A673 (cell line): Measurements from ENCODE around the gene FSTL4. TPM values are rescaled to one million over a fixed set of nuclear protein-coding genes. Genes with fewer than 3 reads are reported as not detected.
A peak's percentile ranks its signal among the peaks of the same experiment; 100 is the strongest.

Experiments used
- BruUV-seq: library from RNA; stranded (reverse); fragments of 400-500 nt; replicated peaks from 2 replicates; lab custom pipeline; 2021; lab: Mats Ljungman, UMichigan
- CTCF ChIA-PET: fragments of 300-600 bp; sonication (Branson Sonifier 250); formaldehyde crosslinking; loops from one replicate; lab custom pipeline; 2022; ENCODE audit warnings: antibody characterized with exemption; lab: Charles Lee
- POLR2A ChIA-PET: fragments of 300-600 bp; sonication (Branson Sonifier 250); formaldehyde crosslinking; loops from one replicate; lab custom pipeline; 2022; ENCODE audit warnings: antibody characterized with exemption; ENCODE audit not compliant: low non-redundant PET; lab: Charles Lee
- DNase-seq: peaks from one replicate; pipeline ENCODE4 v3.0.0-alpha.2; 2015; ENCODE audit warnings: low spot score
- H3K27ac ChIP-seq: fragments of 200-600 bp; sonication (generic); 2 replicates; pipeline ENCODE4 v1.5.1; 2016; ENCODE audit warnings: mixed run types, low read depth, mild to moderate bottlenecking, mixed read lengths, antibody characterized with exemption, low read length; ENCODE audit not compliant: poor library complexity, severe bottlenecking
- H3K27me3 ChIP-seq: fragments of 200-600 bp; sonication (generic); replicated peaks from 2 replicates; pipeline ENCODE4 v1.6.1; 2017; ENCODE audit warnings: mixed run types, low read depth, mild to moderate bottlenecking, mixed read lengths, antibody characterized with exemption, low read length; ENCODE audit not compliant: insufficient read depth, poor library complexity
- H3K36me3 ChIP-seq: fragments of 200-600 bp; sonication (generic); 2 replicates; pipeline ENCODE4 v1.6.1; 2016; ENCODE audit warnings: mixed run types, mild to moderate bottlenecking, mixed read lengths, antibody characterized with exemption, low read length; ENCODE audit not compliant: insufficient read depth, poor library complexity, severe bottlenecking
- H3K4me1 ChIP-seq: fragments of 200-600 bp; sonication (generic); 2 replicates; pipeline ENCODE4 v1.6.1; 2017; ENCODE audit warnings: mixed run types, mild to moderate bottlenecking, mixed read lengths, antibody characterized with exemption, low read length; ENCODE audit not compliant: insufficient read depth, poor library complexity, severe bottlenecking
- H3K4me3 ChIP-seq: fragments of 200-600 bp; sonication (generic); 2 replicates; pipeline ENCODE4 v1.5.1; 2016; ENCODE audit warnings: low read depth, mixed run types, mild to moderate bottlenecking, mixed read lengths, low read length; ENCODE audit not compliant: poor library complexity, severe bottlenecking
- H3K9me3 ChIP-seq: fragments of 200-600 bp; sonication (generic); 2 replicates; pipeline ENCODE4 v1.6.1; 2016; ENCODE audit warnings: mixed run types, low read depth, mild to moderate bottlenecking, mixed read lengths, antibody characterized with exemption, low read length; ENCODE audit not compliant: poor library complexity, severe bottlenecking
- EZH2 ChIP-seq: fragments of 200-600 bp; sonication (generic); IDR thresholded peaks from 2 replicates; pipeline ENCODE4 v1.6.1; 2017; ENCODE audit warnings: borderline replicate concordance, low read depth, mild to moderate bottlenecking, mixed read lengths, antibody characterized with exemption, low read length; ENCODE audit not compliant: poor library complexity, severe bottlenecking
- intact Hi-C: fragments of 100-400 bp; cut with micrococcal nuclease; formaldehyde crosslinking; loops from one replicate; pipeline ENCODE4 v1.10.0; 2022; ENCODE audit not compliant: unreplicated experiment
- total RNA-seq: library from RNA; stranded (reverse); gene quantifications from 2 replicates; pipeline ENCODE4 v1.2.3, GENCODE V29; 2021
- TF ChIP-seq, protein P1 (sequence below): fragments of 300-800, 200-600 bp; sonication (generic); conservative IDR thresholded peaks from 2 replicates; pipeline ENCODE4 v1.5.1; 2017; ENCODE audit warnings: low read depth, mild to moderate bottlenecking, antibody characterized with exemption, low read length, moderate library complexity, mixed read lengths

FSTL4 gene
- total RNA-seq, 1 experiment from 2014 or later = 0.86 TPM

DNA sequence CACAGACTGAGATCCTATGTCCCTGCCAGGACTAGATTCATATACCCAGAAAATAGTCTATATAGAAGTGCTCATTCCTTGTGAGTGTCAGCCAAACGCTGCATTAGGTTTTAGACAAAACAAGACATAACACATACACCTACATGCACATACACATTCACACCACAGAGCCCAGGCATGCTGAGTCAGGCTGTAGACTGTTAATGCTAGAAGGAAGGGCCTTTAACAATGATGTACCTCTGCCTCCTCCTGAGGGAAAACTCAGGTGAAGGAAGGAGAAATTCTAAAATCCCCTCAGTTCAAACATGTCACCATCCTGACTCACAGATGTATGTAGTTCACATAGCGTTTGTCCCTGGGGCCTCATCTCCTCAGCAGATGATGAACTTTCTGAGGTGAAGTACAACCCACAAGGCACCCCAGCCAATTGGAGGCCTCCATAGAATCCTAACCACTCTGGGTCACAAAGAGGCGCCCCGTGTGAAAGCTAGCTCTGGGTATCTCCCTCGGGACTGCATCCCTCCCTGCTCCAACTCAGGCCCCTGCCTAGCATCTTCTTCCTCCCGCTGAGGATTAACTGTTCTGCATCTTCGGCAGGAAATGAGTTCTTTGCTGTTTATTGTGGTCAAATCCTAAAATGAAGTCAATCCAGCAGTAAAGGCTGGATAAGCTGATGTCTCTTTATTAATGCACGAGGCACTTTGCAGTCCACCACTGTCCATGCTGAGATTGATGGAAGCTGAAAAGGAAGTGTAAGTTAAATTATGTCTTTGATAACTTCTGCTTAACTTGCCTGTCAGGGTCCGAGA is 40.8 kb upstream of the FSTL4 start:
- Histone ChIP-seq H3K9me3 (no peaks in the 10 kb centered on the region), H3K4me1 (peaks cover 4% of the 10 kb centered on the region), H3K27me3 (peaks cover 16% of the 10 kb centered on the region), H3K27ac (no peak overlapping the region), H3K4me3 (no peak overlapping the region), H3K36me3 (no peaks in the 10 kb centered on the region)
- TF ChIP-seq, protein P1, sequence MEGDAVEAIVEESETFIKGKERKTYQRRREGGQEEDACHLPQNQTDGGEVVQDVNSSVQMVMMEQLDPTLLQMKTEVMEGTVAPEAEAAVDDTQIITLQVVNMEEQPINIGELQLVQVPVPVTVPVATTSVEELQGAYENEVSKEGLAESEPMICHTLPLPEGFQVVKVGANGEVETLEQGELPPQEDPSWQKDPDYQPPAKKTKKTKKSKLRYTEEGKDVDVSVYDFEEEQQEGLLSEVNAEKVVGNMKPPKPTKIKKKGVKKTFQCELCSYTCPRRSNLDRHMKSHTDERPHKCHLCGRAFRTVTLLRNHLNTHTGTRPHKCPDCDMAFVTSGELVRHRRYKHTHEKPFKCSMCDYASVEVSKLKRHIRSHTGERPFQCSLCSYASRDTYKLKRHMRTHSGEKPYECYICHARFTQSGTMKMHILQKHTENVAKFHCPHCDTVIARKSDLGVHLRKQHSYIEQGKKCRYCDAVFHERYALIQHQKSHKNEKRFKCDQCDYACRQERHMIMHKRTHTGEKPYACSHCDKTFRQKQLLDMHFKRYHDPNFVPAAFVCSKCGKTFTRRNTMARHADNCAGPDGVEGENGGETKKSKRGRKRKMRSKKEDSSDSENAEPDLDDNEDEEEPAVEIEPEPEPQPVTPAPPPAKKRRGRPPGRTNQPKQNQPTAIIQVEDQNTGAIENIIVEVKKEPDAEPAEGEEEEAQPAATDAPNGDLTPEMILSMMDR = no peak
- no peak for TF ChIP-seq EZH2
- ChIA-PET CTCF (no interaction called here), POLR2A (interaction anchor here (0.7 kb wide), 1 partner anchor 35 kb away, joined by 3 read pairs; no protein-coding TSS in a partner anchor)
- peak; percentile 16 for DNase-seq
- no TSS peak for BruUV-seq
- intact Hi-C loops = no loop called here

DNA sequence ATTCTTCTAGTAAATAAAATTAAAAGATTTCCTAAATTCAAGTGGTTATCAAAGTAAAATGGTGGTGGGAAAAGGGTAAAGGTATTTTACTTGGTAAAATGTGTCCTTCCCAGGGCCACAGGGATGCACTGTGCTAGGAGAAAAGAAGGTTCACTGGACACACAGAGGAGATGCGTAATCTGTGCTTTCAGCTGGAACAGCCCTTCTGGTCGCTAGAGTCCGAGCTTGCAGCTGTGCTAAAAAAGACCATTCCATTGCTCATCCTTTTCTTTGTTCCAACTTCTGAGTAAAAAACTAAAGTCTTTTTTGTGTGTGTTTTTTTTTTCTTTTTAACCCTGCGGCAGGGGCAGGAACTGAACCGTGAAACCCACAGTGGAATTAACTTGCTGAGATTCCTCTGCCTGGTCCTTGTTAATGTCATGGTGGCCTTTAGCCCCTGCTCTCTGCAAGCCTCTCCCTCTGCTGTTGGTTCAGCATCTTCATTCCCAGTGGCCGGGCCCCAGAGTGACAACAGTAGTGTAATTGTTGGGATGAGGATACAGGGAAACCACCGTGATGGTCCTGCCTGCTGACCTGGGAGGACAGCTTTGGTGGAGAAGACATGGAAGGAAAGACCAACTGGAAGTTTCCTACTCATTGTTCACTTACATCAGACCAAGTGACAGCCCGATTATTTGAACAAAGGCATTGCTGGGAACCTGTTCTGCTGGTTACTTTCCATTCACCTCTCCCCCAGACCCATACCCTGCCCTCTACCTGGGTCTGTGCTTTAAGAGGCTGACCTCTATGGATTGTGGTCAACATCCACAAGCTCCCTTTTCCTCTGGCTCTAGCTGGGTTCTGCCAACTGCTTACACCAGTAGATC is 31.9 kb upstream of the FSTL4 start:
- no TSS peak for BruUV-seq
- H3K9me3 ChIP-seq = no peaks in the 10 kb centered on the region
- H3K27me3 ChIP-seq = peaks cover 12% of the 10 kb centered on the region
- POLR2A ChIA-PET = no interaction called here
- H3K27ac ChIP-seq = no peak overlapping the region
- no peak overlapping the region for H3K4me3 ChIP-seq
- no peaks in the 10 kb centered on the region for H3K4me1 ChIP-seq
- TF ChIP-seq, protein P1 = no peak
- TF ChIP-seq EZH2 = no peak
- H3K36me3 ChIP-seq = no peaks in the 10 kb centered on the region
- intact Hi-C loops = no loop called here
- no peak for DNase-seq
- CTCF ChIA-PET = no interaction called here

DNA sequence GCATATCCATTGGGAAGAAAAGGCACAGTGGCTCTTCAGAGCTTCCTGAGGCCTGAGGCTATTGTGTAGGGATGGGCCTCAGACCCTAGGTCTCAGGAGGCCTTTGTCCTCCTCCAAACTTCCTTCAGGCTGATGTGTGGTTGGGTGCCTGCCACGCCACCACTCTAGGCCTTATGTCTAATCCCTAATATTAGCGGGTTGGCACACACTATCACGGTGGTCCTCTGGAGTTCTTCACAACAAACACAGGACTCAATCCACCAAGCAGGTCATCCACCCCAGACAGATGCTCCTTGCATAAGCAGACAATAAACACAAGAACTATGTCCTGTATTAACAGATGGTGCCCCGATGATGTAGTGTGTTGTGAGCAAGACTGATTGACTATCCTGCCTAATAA is 31.0 kb upstream of the FSTL4 start:
- CTCF ChIA-PET = no interaction called here
- no TSS peak for BruUV-seq
- Histone ChIP-seq H3K27ac (no peak overlapping the region), H3K27me3 (peaks cover 12% of the 10 kb centered on the region), H3K36me3 (no peaks in the 10 kb centered on the region), H3K4me1 (no peaks in the 10 kb centered on the region), H3K9me3 (no peaks in the 10 kb centered on the region), H3K4me3 (no peak overlapping the region)
- DNase-seq = no peak
- intact Hi-C loops = no loop called here
- POLR2A ChIA-PET = no interaction called here
- TF ChIP-seq, protein P1 = no peak
- no peak for TF ChIP-seq EZH2
